Effector CD8-positive, alpha-beta T cell (primary cell): ENCODE results near the gene EIF3A.
"Not testable (repeated sequence)": the region's sequence is repeated elsewhere in the genome, so short reads cannot be mapped to it uniquely, and the experiment has no call there.

Source experiments
- DNase-seq: peaks from one replicate; lab custom pipeline; 2025; lab: John Stamatoyannopoulos, UW

EIF3A gene

GRCh38 chr10:119051775-119052174, 28.8 kb downstream of the EIF3A start:
- no peak for DNase-seq

- DNase-seq = no peak
Observed at GRCh38 chr10:119049777-119050176, 30.8 kb downstream of the EIF3A start.

GRCh38 chr10:119049361-119049760, 31.3 kb downstream of the EIF3A start:
- DNase-seq = no peak

GRCh38 chr10:119045561-119045960, 35.1 kb downstream of the EIF3A start:
- DNase-seq = no peak

GRCh38 chr10:119042169-119042568, 38.4 kb downstream of the EIF3A start:
- no peak for DNase-seq

GRCh38 chr10:119041326-119041725, 39.3 kb downstream of the EIF3A start:
- no peak for DNase-seq

- no peak for DNase-seq
Observed at GRCh38 chr10:119039161-119039560, 41.5 kb downstream of the EIF3A start.

GRCh38 chr10:119031496-119032059, 49.0 kb downstream of the EIF3A start:
- no peak for DNase-seq

- no peak for DNase-seq
Observed at GRCh38 chr10:119030421-119031250, 50.0 kb downstream of the EIF3A start.

- no peak for DNase-seq
Observed at GRCh38 chr10:119029613-119030420, 50.8 kb downstream of the EIF3A start, which contains the start of gene NANOS1. Gene NANOS1 (plus strand): TSS chr10:119029714. CDS start chr10:119029802, 88 bp downstream.

- DNase-seq = peak; percentile 66
Observed at GRCh38 chr10:119028900-119029612, 51.6 kb downstream of the EIF3A start.

- not testable (repeated sequence) for DNase-seq
Observed at GRCh38 chr10:119028445-119028899, 52.1 kb downstream of the EIF3A start.

GRCh38 chr10:119026301-119027110, 54.1 kb downstream of the EIF3A start:
- no peak for DNase-seq

GRCh38 chr10:119025776-119026175, 54.8 kb downstream of the EIF3A start:
- DNase-seq = no peak

GRCh38 chr10:119025336-119025735, 55.3 kb downstream of the EIF3A start:
- DNase-seq = no peak

GRCh38 chr10:119024882-119025281, 55.7 kb downstream of the EIF3A start:
- DNase-seq = no peak

- no peak for DNase-seq
Observed at GRCh38 chr10:119023553-119023868, 57.1 kb downstream of the EIF3A start.

- no peak for DNase-seq
Observed at GRCh38 chr10:119022846-119023552, 57.6 kb downstream of the EIF3A start.

- no peak for DNase-seq
Observed at GRCh38 chr10:119020627-119020946, 60.0 kb downstream of the EIF3A start.

GRCh38 chr10:119007211-119007574, 73.4 kb downstream of the EIF3A start:
- DNase-seq = no peak
